Cardiac muscle cell (in vitro differentiated cells and primary cell): ENCODE results near the gene SMTNL2. TPM values are rescaled to one million over a fixed set of nuclear protein-coding genes. Genes with fewer than 3 reads are reported as not detected.
"Not testable (repeated sequence)": the region's sequence is repeated elsewhere in the genome, so short reads cannot be mapped to it uniquely, and the experiment has no call there.

Experiments
- DNase-seq, 2 donors: peaks; one replicate each; pipeline versions ENCODE4 v3.0.0 to v3.0.0-alpha.2; 2010 to 2017; ENCODE audit warnings: low read depth in 1 of 2, low spot score in 1 of 2
- H3K27ac ChIP-seq: fragments of 200-600 bp; sonication (generic); 2 replicates; pipeline ENCODE4 v1.5.1; 2016
- H3K27me3 ChIP-seq: fragments of 200-600 bp; sonication (generic); 2 replicates; pipeline ENCODE4 v1.6.0; 2016; ENCODE audit warnings: control low read depth
- H3K36me3 ChIP-seq: fragments of 200-600 bp; sonication (generic); 2 replicates; pipeline ENCODE4 v1.5.1; 2016; ENCODE audit warnings: control low read depth
- H3K4me1 ChIP-seq: fragments of 200-600 bp; sonication (generic); 2 replicates; pipeline ENCODE4 v1.8.1; 2017; ENCODE audit warnings: low read depth, mild to moderate bottlenecking, mixed run types
- H3K4me3 ChIP-seq: fragments of 200-600 bp; sonication (generic); 2 replicates; pipeline ENCODE4 v1.5.1; 2016; ENCODE audit warnings: mild to moderate bottlenecking
- H3K9me3 ChIP-seq: fragments of 200-600 bp; sonication (generic); 2 replicates; pipeline ENCODE4 v1.5.1; 2017; ENCODE audit warnings: low read depth, mild to moderate bottlenecking, control low read depth
- polyA plus RNA-seq: library from polyadenylated mRNA; unstranded; fragments of >200 nt; fragmentation: Nextera tagmentation; extraction: Ambion mirVana; gene quantifications from 2 replicates; pipeline ENCODE4 v1.2.1, GENCODE V29; 2016
- total RNA-seq: library from RNA; depleted of rRNA; stranded (reverse); fragments of >200 nt; gene quantifications from 2 replicates; pipeline ENCODE4 v1.2.3, GENCODE V29; 2016
- TF ChIP-seq, protein P1 (sequence below): IDR thresholded peaks from 2 replicates; pipeline ENCODE4 v1.5.1; 2012; ENCODE audit warnings: low read depth, mild to moderate bottlenecking, low read length

Gene SMTNL2
- total and polyA plus RNA-seq, 2 experiments from 2014 or later, result 184 to 269 TPM

DNA sequence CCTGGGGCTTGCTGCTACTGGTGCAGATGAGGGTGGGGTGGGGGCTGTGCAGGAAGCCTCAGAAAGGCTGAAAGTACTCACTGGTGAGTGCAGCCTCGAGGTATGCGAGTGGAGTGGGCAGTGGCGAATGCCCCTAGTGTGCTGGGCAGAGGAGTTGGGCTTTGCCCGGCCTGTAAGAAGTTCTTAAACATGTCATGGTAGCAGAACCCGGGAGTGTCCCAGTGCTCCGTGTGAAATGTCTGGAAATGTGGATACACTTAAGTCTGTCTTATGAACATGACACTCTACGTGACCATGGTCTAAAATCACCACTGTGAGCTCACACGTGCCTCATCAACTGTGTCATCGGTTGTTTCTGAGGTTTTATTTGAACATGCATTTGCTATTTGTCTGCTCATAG is 1.7 kb downstream of the SMTNL2 start:
- Histone ChIP-seq H3K27me3 (no peaks in the 10 kb centered on the region), H3K36me3 (no peaks in the 10 kb centered on the region), H3K4me3 (peak overlapping the region; percentile 94)

GRCh38 chr17:4587195-4587594 is 2.9 kb downstream of the SMTNL2 start:
- Histone ChIP-seq H3K27me3 (no peaks in the 10 kb centered on the region), H3K27ac (peak overlapping the region; percentile 96), H3K9me3 (no peaks in the 10 kb centered on the region), H3K4me1 (peaks cover 73% of the 10 kb centered on the region), H3K36me3 (no peaks in the 10 kb centered on the region), H3K4me3 (peak overlapping the region; percentile 94)
- TF ChIP-seq, protein P1, sequence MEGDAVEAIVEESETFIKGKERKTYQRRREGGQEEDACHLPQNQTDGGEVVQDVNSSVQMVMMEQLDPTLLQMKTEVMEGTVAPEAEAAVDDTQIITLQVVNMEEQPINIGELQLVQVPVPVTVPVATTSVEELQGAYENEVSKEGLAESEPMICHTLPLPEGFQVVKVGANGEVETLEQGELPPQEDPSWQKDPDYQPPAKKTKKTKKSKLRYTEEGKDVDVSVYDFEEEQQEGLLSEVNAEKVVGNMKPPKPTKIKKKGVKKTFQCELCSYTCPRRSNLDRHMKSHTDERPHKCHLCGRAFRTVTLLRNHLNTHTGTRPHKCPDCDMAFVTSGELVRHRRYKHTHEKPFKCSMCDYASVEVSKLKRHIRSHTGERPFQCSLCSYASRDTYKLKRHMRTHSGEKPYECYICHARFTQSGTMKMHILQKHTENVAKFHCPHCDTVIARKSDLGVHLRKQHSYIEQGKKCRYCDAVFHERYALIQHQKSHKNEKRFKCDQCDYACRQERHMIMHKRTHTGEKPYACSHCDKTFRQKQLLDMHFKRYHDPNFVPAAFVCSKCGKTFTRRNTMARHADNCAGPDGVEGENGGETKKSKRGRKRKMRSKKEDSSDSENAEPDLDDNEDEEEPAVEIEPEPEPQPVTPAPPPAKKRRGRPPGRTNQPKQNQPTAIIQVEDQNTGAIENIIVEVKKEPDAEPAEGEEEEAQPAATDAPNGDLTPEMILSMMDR, result no peak
- DNase-seq, result no peak

More for the DNA sequence above, 1.7 kb downstream of the SMTNL2 start:
- Histone ChIP-seq H3K4me1 (peaks cover 67% of the 10 kb centered on the region), H3K9me3 (no peaks in the 10 kb centered on the region), H3K27ac (peak overlapping the region; percentile 96)
- TF ChIP-seq, protein P1, result no peak
- no peak for DNase-seq

DNA sequence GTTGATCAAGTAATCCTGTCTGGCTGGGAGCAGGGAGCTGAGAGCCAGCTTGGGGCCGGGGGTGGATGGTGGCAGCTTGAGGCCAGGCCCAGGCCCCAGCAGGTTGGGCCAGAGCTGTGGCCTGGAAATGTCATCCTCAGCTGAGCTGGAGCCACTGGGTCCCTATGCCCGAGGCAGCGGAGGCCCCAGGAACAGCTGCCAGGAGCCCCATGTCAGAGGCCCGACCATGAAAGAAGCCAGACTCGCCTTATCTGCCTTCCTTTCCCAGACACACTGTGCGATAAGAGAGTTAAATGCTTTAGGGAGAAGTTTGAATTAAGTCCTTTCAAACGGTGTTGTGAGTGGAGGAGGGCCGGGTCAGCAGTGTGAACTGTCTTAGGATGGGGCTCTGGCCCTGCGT is 3.5 kb downstream of the SMTNL2 start:
- H3K27me3 ChIP-seq, result no peaks in the 10 kb centered on the region
- peak overlapping the region; percentile 96 for H3K27ac ChIP-seq
- H3K36me3 ChIP-seq, result no peaks in the 10 kb centered on the region
- peak overlapping the region; percentile 8 for H3K4me3 ChIP-seq
- TF ChIP-seq, protein P1, result no peak
- H3K4me1 ChIP-seq, result peaks cover 67% of the 10 kb centered on the region
- DNase-seq, result peak; percentile 66 to 91
- no peaks in the 10 kb centered on the region for H3K9me3 ChIP-seq

DNA sequence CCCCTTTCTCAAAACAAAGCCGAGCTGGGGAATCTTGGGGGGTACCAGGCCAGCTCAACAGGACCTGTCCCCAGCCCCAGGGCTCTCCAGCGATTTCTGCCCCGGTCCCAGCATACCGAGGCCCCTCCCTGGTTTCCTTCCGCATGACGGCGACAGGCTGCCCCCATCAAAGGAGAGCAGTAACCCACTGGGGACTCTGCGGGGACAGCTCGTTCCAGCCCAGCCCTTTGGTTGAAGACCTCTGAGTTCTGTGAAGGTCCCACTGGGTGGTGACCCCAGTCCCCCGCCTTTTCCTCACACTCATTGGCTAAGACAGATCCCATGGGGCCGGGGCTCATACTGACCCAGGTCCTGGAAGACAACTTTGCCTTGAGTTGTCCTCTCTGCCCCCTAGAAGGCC is 4.1 kb downstream of the SMTNL2 start:
- no peaks in the 10 kb centered on the region for H3K27me3 ChIP-seq
- TF ChIP-seq, protein P1, result no peak
- DNase-seq, result no peak
- H3K36me3 ChIP-seq, result peaks cover under 1% of the 10 kb centered on the region
- no peaks in the 10 kb centered on the region for H3K9me3 ChIP-seq
- peak overlapping the region; percentile 8 for H3K4me3 ChIP-seq
- peak overlapping the region; percentile 96 for H3K27ac ChIP-seq
- peaks cover 61% of the 10 kb centered on the region for H3K4me1 ChIP-seq

GRCh38 chr17:4588898-4589625 is 4.7 kb downstream of the SMTNL2 start:
- DNase-seq, result no peak
- H3K4me1 ChIP-seq, result peaks cover 58% of the 10 kb centered on the region

GRCh38 chr17:4590042-4590441 is 5.7 kb downstream of the SMTNL2 start:
- H3K36me3 ChIP-seq, H3K27me3 ChIP-seq, H3K9me3 ChIP-seq, H3K4me3 ChIP-seq: not testable (repeated sequence)
- peaks cover 58% of the 10 kb centered on the region for H3K4me1 ChIP-seq
- peak overlapping the region; percentile 18 for H3K27ac ChIP-seq
- DNase-seq, result peak in 1 of 2 donors; percentile 39

More at GRCh38 chr17:4588898-4589625, 4.7 kb downstream of the SMTNL2 start:
- peaks cover 6% of the 10 kb centered on the region for H3K36me3 ChIP-seq
- TF ChIP-seq, protein P1, result no peak
- H3K27ac ChIP-seq, result peak overlapping the region; percentile 96
- peak overlapping the region; percentile 8 for H3K4me3 ChIP-seq
- H3K9me3 ChIP-seq, result no peaks in the 10 kb centered on the region
- H3K27me3 ChIP-seq, result no peaks in the 10 kb centered on the region
